Thyroid gland (tissue), 4 donors: ENCODE results near the gene HCRT. TPM values are rescaled to one million over a fixed set of nuclear protein-coding genes. Genes with fewer than 3 reads are reported as not detected.

Experiments
- DNase-seq, 2 donors: peaks; one replicate each; pipeline ENCODE4 v3.0.0-alpha.2; 2019
- H3K27ac ChIP-seq, 3 donors: fragments of 200-600 bp; sonication (generic); 1 replicate in 2 of 3; 2 replicates in 1 of 3; pipeline ENCODE4 v1.5.1; 2016 to 2019; ENCODE audit warnings: mild to moderate bottlenecking in 1 of 3, moderate library complexity in 1 of 3
- H3K27me3 ChIP-seq: fragments of 200-600 bp; sonication (generic); one replicate; pipeline ENCODE4 v1.5.1; 2019
- H3K36me3 ChIP-seq, 2 donors: fragments of 200-600 bp; sonication (generic); one replicate each; pipeline ENCODE4 v1.5.1; 2016 to 2019
- H3K4me1 ChIP-seq, 2 donors: fragments of 200-600 bp; sonication (generic); one replicate each; pipeline ENCODE4 v1.5.1; 2017 to 2019
- H3K4me3 ChIP-seq, 3 donors: fragments of 200-600 bp; sonication (generic); replicated peaks in 1 of 3; 1 replicate in 2 of 3; 2 replicates in 1 of 3; pipeline ENCODE4 v1.5.1; 2016; ENCODE audit warnings: mild to moderate bottlenecking in 1 of 3
- H3K9me3 ChIP-seq: fragments of 200-600 bp; sonication (generic); one replicate; pipeline ENCODE4 v1.5.1; 2017
- CTCF ChIP-seq, 6 experiments: fragments of 200-600 bp in 3 of 6; fragments of 450-650 bp in 3 of 6; sonication (generic) in 3 of 6; IDR thresholded peaks; one replicate each; pipeline ENCODE4 v1.5.1; 2016 to 2019; ENCODE audit warnings: antibody characterized with exemption in 6 of 6, mild to moderate bottlenecking in 2 of 6, inconsistent platforms in 1 of 6, moderate library complexity in 1 of 6
- POLR2A ChIP-seq, 2 donors: fragments of 450-650 bp; IDR thresholded peaks; one replicate each; pipeline ENCODE4 v1.6.1; 2017; ENCODE audit warnings: antibody characterized with exemption in 2 of 2, mild to moderate bottlenecking in 2 of 2, moderate library complexity in 1 of 2
- WGBS, 2 donors: methylation state at CpG; one replicate each; pipeline ENCODE4 v1.1.5; 2017; 5-methylcytosine and 5-hydroxymethylcytosine counted together
- intact Hi-C: fragments of 100-400 bp; cut with DNase I; formaldehyde crosslinking; loops from one replicate; pipeline ENCODE4 v1.15.1; 2023
- total RNA-seq, 4 donors: library from RNA; depleted of rRNA; stranded (reverse); fragments of >200 nt; gene quantifications; one replicate each; pipeline ENCODE4 v1.2.3, GENCODE V29; 2016

Gene HCRT
- total RNA-seq, 4 donors from 2014 or later: not detected

- H3K4me1 ChIP-seq: no peaks in the 10 kb centered on the region
- H3K27ac ChIP-seq: no peak overlapping the region
- no peaks in the 10 kb centered on the region for H3K9me3 ChIP-seq
- intact Hi-C loops: no loop called here
- no peak for DNase-seq
- H3K27me3 ChIP-seq: no peaks in the 10 kb centered on the region
- WGBS, 2 donors: 39 to 72% methylated on average over 10 to 11 of the region's 11 CpGs
- no peak overlapping the region for H3K4me3 ChIP-seq
- H3K36me3 ChIP-seq: no peaks in the 10 kb centered on the region
- no peak for TF ChIP-seq POLR2A (IDR thresholded peaks at IDR 0.05)
These were observed 13.4 kb downstream of the HCRT start for GRCh38 chr17:42171831-42172230.

GRCh38 chr17:42169351-42169750 lies 15.9 kb downstream of the HCRT start:
- no peaks in the 10 kb centered on the region for H3K36me3 ChIP-seq
- intact Hi-C loops: no loop called here
- H3K4me3 ChIP-seq: no peak overlapping the region
- H3K27me3 ChIP-seq: no peaks in the 10 kb centered on the region
- DNase-seq: no peak
- H3K27ac ChIP-seq: no peak overlapping the region
- H3K4me1 ChIP-seq: no peaks in the 10 kb centered on the region
- no peaks in the 10 kb centered on the region for H3K9me3 ChIP-seq
- WGBS, 2 donors: 91 to 97% methylated on average over 23 to 24 of the region's 29 CpGs
- TF ChIP-seq POLR2A (IDR thresholded peaks at IDR 0.05) (no peak), CTCF (IDR thresholded peaks at IDR 0.05) (no peak)

GRCh38 chr17:42167807-42168206 lies 17.4 kb downstream of the HCRT start:
- intact Hi-C loops: no loop called here
- H3K4me1 ChIP-seq: no peaks in the 10 kb centered on the region
- no peak overlapping the region for H3K27ac ChIP-seq
- DNase-seq: no peak
- WGBS, 2 donors: 93 to 95% methylated on average over 8 of the region's 8 CpGs
- H3K27me3 ChIP-seq: no peaks in the 10 kb centered on the region
- no peak for TF ChIP-seq POLR2A (IDR thresholded peaks at IDR 0.05)
- no peak for TF ChIP-seq CTCF (IDR thresholded peaks at IDR 0.05)
- no peaks in the 10 kb centered on the region for H3K9me3 ChIP-seq
- H3K36me3 ChIP-seq: no peaks in the 10 kb centered on the region
- no peak overlapping the region for H3K4me3 ChIP-seq

GRCh38 chr17:42166196-42166763 lies 19.0 kb downstream of the HCRT start:
- H3K27ac ChIP-seq: no peak overlapping the region
- intact Hi-C loops: no loop called here
- H3K9me3 ChIP-seq: no peaks in the 10 kb centered on the region
- H3K27me3 ChIP-seq: no peaks in the 10 kb centered on the region
- DNase-seq: no peak
- TF ChIP-seq CTCF (IDR thresholded peaks at IDR 0.05) (no peak), POLR2A (IDR thresholded peaks at IDR 0.05) (no peak)
- no peaks in the 10 kb centered on the region for H3K4me1 ChIP-seq
- WGBS, 2 donors: 82 to 94% methylated on average over 13 of the region's 19 CpGs
- H3K36me3 ChIP-seq: no peaks in the 10 kb centered on the region
- no peak overlapping the region for H3K4me3 ChIP-seq

- WGBS, 2 donors: 76 to 81% methylated on average over 6 of the region's 6 CpGs
- Histone ChIP-seq H3K36me3 (no peaks in the 10 kb centered on the region), H3K4me3 (no peak overlapping the region), H3K9me3 (no peaks in the 10 kb centered on the region), H3K27me3 (no peaks in the 10 kb centered on the region), H3K4me1 (no peaks in the 10 kb centered on the region), H3K27ac (no peak overlapping the region)
- DNase-seq: no peak
- intact Hi-C loops: no loop called here
- TF ChIP-seq CTCF (IDR thresholded peaks at IDR 0.05): no peak
- TF ChIP-seq POLR2A (IDR thresholded peaks at IDR 0.05): no peak
These were observed 19.5 kb downstream of the HCRT start for GRCh38 chr17:42165751-42166150.
